ENCODE measurements around the gene GALNS. TPM values are rescaled to one million over a fixed set of nuclear protein-coding genes. Genes with fewer than 3 reads are reported as not detected.

GALNS gene, protein sequence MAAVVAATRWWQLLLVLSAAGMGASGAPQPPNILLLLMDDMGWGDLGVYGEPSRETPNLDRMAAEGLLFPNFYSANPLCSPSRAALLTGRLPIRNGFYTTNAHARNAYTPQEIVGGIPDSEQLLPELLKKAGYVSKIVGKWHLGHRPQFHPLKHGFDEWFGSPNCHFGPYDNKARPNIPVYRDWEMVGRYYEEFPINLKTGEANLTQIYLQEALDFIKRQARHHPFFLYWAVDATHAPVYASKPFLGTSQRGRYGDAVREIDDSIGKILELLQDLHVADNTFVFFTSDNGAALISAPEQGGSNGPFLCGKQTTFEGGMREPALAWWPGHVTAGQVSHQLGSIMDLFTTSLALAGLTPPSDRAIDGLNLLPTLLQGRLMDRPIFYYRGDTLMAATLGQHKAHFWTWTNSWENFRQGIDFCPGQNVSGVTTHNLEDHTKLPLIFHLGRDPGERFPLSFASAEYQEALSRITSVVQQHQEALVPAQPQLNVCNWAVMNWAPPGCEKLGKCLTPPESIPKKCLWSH
- total RNA-seq: 33.0 and 37.8 TPM in 2 replicates

DNA sequence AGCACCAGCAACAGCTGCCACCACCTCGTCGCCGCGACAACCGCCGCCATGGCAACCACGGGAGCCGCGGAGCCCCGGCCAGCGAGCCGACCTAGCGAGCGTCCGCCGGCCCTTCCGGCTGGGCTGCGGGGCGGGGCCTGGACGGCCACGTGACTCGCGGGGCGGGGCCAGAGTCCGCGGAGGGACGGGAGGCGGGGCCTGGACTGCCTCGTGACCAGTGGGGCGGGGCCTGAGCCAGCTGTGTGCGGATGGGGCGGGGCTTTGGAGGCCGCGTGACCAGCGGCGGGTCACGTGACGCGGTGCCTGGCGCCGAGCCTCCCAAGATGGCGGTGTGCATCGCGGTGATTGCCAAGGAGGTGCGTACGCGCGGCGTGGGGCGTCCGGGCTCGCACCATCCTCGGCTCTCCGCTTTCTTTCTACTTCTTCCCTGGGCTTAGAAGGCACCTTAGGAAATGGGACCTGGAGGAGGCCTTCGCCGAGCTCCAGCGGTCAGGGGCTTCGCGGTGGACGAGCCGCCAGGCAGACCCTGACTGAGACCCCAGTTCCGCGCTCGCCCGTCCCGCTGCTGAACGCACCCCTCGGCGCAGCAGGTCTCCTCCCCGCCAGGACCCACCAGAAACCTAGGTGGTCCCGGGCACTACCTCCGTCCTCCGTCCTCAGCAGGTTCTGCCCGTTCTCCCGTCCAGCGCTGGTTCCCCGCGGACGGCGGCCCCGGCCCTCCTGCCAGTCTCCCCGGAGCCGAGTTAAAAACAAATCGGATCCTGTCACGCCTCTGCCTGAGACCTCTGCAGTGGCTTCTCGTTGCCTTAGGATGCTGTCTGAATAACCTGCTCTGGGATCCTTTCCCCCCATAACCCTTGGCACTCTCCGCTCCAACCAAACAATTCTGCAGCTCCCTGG is at the start of gene GALNS, which contains the start of gene TRAPPC2L:
GALNS (minus strand) TSS at position 120 of the 900 bp plus-strand sequence; CDS start at position 50, 70 bp downstream.
TRAPPC2L (plus strand) TSS at position 300 of the 900 bp plus-strand sequence; CDS start at position 324, 24 bp downstream.

DNA sequence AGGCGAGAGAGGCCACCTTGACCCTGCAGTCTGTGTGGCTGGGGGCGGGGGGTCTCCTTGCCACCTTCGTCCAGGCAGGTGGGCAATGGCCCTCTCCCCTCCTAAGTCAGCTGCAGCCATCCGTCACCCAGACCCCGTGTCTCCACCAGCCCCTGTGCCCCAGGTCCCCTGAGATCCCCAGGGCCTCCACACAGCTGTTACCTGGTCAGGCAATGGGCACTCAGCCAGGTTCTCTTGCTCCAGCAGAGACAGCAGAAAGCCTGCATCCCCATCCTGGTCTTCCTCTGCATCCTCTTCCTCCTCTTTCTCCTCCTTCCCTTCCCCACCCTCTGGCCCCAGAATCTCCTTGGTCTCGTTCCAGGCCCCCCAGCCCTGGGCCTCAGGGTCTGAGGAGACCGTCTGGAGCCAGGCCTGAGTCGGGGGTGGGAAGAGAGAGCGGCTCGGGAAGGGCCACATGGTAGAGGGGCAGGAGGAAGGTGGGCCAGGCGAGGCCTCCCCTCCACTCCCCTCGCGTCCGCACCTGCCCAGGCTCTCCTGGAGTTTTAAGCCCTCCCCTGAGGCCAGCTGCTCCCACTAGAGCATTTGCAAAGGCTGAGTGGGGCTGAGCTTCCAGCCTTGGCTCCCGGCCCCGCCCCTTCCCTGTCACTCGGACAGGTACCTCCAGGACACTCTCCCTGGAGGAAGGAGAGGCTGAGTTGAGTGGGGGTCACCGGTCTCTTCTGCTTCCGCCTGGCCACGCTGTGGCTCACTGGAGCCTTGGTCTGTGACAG is 9.6 kb upstream of the GALNS start, which contains the start of gene PABPN1L:
PABPN1L (minus strand) TSS at position 510 of the 770 bp plus-strand sequence; CDS start at position 456, 54 bp downstream.

DNA sequence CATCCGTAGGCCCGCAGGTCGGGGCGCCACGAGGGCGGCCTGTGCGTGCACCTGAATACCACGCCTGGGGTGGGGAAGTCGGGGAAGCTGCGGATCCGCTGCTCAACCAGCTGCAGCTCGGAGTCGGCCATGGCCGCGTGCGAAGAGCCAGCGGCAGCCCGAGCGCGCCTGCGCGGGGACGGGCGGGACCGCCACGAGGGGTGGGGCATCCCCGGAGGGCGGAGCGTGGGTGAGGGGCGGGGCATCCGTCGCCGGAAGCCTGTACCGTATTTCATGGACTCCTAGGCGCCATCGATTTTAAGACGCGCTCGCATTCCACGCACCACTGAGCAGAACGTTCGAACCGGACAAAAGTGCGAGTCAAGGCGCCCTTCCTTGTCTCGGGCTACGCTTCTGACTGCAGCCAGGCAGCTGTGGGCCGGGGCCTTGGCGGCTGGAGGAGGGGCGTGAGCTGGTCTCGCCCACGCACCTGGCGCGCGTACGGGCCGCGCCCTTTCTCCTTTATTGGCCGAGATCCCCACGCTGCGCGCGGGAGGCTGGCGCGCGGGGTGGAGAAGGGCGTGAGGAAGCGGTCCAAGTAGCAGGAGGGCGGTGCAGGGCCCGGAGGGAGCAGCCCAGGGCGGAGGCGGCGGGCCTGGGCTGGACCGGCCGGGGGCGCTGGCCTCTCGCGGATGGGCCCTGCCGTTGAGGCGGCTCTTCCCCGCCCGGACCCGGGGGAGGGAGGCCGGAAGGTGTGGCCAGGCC is 44.8 kb downstream of the GALNS start, which contains the start of gene APRT:
APRT (minus strand) TSS at position 160 of the 744 bp plus-strand sequence; CDS start at position 131, 29 bp downstream.

DNA sequence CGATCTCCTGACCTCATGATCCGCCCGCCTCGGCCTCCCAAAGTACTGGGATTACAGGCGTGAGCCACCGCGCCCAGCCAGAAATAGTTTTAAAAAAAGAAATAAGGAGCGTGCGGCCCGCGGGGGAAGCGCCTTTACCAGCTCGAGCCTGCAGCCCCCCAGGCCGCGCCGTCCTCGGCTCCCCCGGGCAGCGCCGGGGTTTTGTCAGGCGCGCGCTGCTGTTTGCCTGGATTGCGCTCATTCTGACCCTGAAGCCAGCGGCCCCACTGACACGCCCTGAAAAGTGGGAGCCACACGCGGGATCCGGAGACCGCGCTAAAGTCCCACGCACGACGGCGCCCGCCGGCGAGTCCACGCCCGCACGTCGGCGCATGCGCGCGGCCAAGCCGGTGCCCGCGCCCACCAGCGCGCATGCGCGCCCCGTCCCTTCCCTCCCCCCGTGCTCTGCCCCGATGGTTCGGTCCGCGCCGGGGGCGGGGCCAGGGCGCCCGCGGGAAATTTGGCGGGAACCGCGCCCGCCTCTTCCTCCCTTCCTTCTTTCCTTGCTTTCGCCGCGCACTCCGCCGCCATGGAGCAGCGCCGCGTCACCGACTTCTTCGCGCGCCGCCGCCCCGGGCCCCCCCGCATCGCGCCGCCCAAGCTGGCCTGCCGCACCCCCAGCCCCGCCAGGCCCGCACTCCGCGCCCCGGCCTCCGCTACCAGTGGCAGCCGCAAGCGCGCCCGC is 53.3 kb downstream of the GALNS start, which contains the start of gene CDT1:
CDT1 (plus strand) TSS at position 526 of the 724 bp plus-strand sequence; CDS start at position 569, 43 bp downstream.

DNA sequence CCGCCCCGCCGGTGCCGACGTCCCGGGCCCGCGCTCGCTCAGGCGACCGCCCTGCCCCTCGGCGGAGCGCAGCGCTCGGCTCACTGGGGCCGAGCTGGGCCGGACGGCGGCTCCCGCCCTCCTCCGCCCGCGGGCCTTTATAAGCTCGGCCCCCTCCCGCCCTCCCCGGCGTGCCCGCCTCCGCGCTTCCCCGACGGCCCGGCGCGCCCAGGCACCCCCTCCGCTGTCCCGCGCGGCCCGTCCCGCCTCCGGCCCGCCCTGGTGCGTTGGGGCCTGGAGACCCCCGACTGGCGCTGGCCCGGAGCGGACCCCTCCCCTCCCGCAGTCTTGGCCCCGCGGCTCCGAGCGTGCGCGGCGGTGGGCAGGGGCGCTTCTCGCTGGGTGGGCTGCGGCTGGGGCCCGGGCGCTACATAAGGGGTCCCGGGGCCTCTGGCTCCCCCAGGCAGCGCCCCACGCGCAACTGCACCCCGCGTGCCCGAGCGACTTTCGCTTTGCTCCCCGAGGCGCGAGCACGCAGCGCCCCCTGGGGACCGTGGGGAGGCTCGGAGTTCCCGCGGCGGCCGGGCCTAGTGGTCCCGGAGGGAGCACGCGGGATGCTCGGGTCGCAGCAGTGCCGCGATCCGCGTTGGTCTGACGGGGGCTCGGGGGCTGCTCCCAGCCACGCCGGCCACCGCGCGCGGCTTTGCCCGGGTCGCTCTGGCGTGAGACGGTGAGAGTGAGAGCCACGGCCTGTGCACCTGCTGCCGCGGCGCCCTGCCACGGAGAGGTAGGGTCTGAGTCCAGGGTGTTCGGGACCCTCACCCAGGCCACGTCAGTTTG is 71.4 kb downstream of the GALNS start, which contains the start of gene PIEZO1:
PIEZO1 (minus strand) TSS at position 115 of the 819 bp plus-strand sequence. CDS start 256 bp downstream, outside the sequence.

Other genes with a start within 250 kb of the GALNS start
- not detected in 2 replicates for gene IL17C, start 218.4 kb downstream of the GALNS start, total RNA-seq
- 145 and 261 TPM in 2 replicates for gene CYBA, start 205.9 kb downstream of the GALNS start, total RNA-seq
- gene MVD, start 193.9 kb downstream of the GALNS start, total RNA-seq: 78.5 and 111 TPM in 2 replicates
- not detected in 2 replicates for gene SNAI3, start 170.4 kb downstream of the GALNS start, total RNA-seq
- 16.9 and 22.3 TPM in 2 replicates for gene RNF166, start 150.5 kb downstream of the GALNS start, total RNA-seq
- gene CTU2, start 150.4 kb downstream of the GALNS start, total RNA-seq: 9.1 and 13.4 TPM in 2 replicates
- gene PIEZO1, start 71.7 kb downstream of the GALNS start, total RNA-seq: 126 and 134 TPM in 2 replicates
- 1.5 and 5.4 TPM in 2 replicates for gene CDT1, start 53.2 kb downstream of the GALNS start, total RNA-seq
- gene APRT, start 45.0 kb downstream of the GALNS start, total RNA-seq: 198 and 228 TPM in 2 replicates
- gene TRAPPC2L, start 180 bp upstream of the GALNS start, total RNA-seq: 52.2 and 58.0 TPM in 2 replicates
- gene PABPN1L, start 9.7 kb upstream of the GALNS start, total RNA-seq: not detected in 2 replicates
- not detected in 2 replicates for gene CBFA2T3, start 120.3 kb upstream of the GALNS start, total RNA-seq
- 15.8 and 39.7 TPM in 2 replicates for gene ACSF3, start 236.9 kb upstream of the GALNS start, total RNA-seq

All from pericardium fibroblast (primary cell).